Transverse colon (tissue), 4 donors: Measurements from ENCODE around the gene ZNF821. TPM values are rescaled to one million over a fixed set of nuclear protein-coding genes. Genes with fewer than 3 reads are reported as not detected.

Experiments
- DNase-seq: peaks from one replicate; pipeline ENCODE4 v3.0.0-alpha.2; 2019
- H3K27ac ChIP-seq, 4 donors: fragments of 200-600 bp; sonication (generic); 2 replicates each; pipeline ENCODE4 v1.5.1; 2016 to 2018; ENCODE audit warnings: inconsistent platforms in 4 of 4
- H3K27me3 ChIP-seq: fragments of 200-600 bp; sonication (generic); 2 replicates; pipeline ENCODE4 v1.5.1; 2017; ENCODE audit warnings: inconsistent platforms
- H3K36me3 ChIP-seq, 4 donors: fragments of 200-600 bp; sonication (generic); 2 replicates each; pipeline ENCODE4 v1.5.1; 2017 to 2019; ENCODE audit warnings: inconsistent platforms in 4 of 4
- H3K4me1 ChIP-seq, 4 donors: fragments of 200-600 bp; sonication (generic); 2 replicates each; pipeline ENCODE4 v1.5.1; 2017 to 2020; ENCODE audit warnings: inconsistent platforms in 4 of 4
- H3K4me3 ChIP-seq, 4 donors: fragments of 200-600 bp; sonication (generic); 1 replicate in 1 of 4; 2 replicates in 3 of 4; pipeline versions ENCODE4 v1.5.1 to v1.6.1; 2017 to 2019; ENCODE audit warnings: inconsistent platforms in 4 of 4
- H3K9me3 ChIP-seq, 2 donors: fragments of 200-600 bp; sonication (generic); 2 replicates each; pipeline ENCODE4 v1.5.1; 2017 to 2019; ENCODE audit warnings: inconsistent platforms in 2 of 2
- EP300 ChIP-seq: sonication (generic); formaldehyde crosslinking; IDR thresholded peaks from one replicate; pipeline ENCODE4 v1.6.1; 2017; ENCODE audit warnings: antibody characterized with exemption, low read depth
- POLR2A ChIP-seq: fragments of 450-650 bp; IDR thresholded peaks from one replicate; pipeline ENCODE4 v1.6.1; 2016; ENCODE audit warnings: antibody characterized with exemption, mild to moderate bottlenecking, moderate library complexity
- POLR2AphosphoS5 ChIP-seq, 3 donors: sonication (generic); formaldehyde crosslinking; IDR thresholded peaks; one replicate each; pipeline ENCODE4 v1.6.1; 2016; ENCODE audit warnings: antibody characterized with exemption in 3 of 3
- WGBS, 2 donors: methylation state at CpG; one replicate each; pipeline ENCODE4 v1.1.5; 2018; ENCODE audit warnings: low coverage in 1 of 2; 5-methylcytosine and 5-hydroxymethylcytosine counted together
- in situ Hi-C, 4 donors: fragments of 200-750 bp; cut with MboI; loops; one replicate each; pipeline versions ENCODE4 v1.15.0 to v1.15.1; 2017; ENCODE audit warnings: low sequenced_read_pairs in 3 of 4, low pct_ligation_motif_present in 1 of 4, low pct_unique_long_range_greater_than_20kb in 1 of 4
- intact Hi-C: fragments of 100-400 bp; cut with DNase I; formaldehyde crosslinking; loops from one replicate; pipeline ENCODE4 v1.15.1; 2023; ENCODE audit warnings: low total_unique reads
- total RNA-seq, 4 donors: library from RNA; depleted of rRNA; stranded (reverse); fragments of >200 nt; gene quantifications; one replicate each; pipeline ENCODE4 v1.1.0, GENCODE V29; 2016
- TF ChIP-seq, protein P1 (sequence below), 5 experiments: fragments of 200-600 bp in 3 of 5; fragments of 450-650 bp in 2 of 5; sonication (generic) in 3 of 5; IDR thresholded peaks; 1 replicate in 2 of 5; 2 replicates in 3 of 5; pipeline ENCODE4 v1.5.1; 2016 to 2017; ENCODE audit warnings: antibody characterized with exemption in 5 of 5, inconsistent platforms in 3 of 5, mild to moderate bottlenecking in 2 of 5, moderate library complexity in 1 of 5

ZNF821 gene
- total RNA-seq, 4 donors from 2014 or later = 9.4 to 31.6 (median 13.6) TPM

DNA sequence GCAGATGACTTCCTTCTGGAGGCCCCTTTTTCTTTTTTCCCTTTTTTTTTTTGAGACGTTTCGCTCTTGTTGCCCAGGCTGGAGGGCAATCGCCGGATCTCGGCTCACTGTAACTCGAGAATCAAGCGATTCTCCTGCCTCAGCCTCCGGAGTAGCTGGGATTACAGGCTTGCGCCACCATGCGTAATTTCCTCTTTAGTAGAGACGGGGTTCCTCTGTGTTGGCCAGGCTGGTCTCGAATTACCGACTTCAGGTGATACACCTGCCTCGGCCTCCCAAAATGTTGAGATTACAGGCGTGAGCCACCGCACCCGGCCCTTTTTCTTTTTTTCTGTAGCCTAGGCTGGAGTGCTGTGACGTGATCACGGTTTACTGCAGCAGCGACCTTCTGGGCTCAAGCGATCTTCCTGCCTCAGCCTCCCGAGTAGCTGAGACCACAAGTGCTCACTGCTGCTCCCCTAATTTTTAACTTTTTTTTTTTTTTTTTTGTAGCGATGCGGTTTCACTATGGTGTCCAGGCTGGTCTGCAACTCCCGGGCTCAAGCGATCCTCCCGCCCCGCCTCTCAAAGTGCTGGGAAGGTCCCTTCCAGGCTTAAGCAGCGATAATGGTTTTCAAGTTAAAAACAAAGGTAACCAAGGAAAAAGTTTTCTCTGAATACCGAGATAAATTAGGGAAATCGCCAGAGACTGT is 10.4 kb upstream of the ZNF821 start:
- in situ Hi-C loops (no loop called here), intact Hi-C loops (loop anchor here (10.0 kb wide), 1 partner anchor 170 kb away; the partner anchor contains the start of gene PHLPP2)
- no peaks in the 10 kb centered on the region for H3K27me3 ChIP-seq
- H3K4me3 ChIP-seq = peak overlapping the region; percentile 48 to 92 (median 90)
- H3K36me3 ChIP-seq = no peaks in the 10 kb centered on the region
- H3K27ac ChIP-seq = peak overlapping the region; percentile 98 to 99 (median 98)
- TF ChIP-seq POLR2AphosphoS5 (IDR thresholded peaks at IDR 0.05) (no peak), POLR2A (no peak), EP300 (no peak)
- TF ChIP-seq, protein P1, sequence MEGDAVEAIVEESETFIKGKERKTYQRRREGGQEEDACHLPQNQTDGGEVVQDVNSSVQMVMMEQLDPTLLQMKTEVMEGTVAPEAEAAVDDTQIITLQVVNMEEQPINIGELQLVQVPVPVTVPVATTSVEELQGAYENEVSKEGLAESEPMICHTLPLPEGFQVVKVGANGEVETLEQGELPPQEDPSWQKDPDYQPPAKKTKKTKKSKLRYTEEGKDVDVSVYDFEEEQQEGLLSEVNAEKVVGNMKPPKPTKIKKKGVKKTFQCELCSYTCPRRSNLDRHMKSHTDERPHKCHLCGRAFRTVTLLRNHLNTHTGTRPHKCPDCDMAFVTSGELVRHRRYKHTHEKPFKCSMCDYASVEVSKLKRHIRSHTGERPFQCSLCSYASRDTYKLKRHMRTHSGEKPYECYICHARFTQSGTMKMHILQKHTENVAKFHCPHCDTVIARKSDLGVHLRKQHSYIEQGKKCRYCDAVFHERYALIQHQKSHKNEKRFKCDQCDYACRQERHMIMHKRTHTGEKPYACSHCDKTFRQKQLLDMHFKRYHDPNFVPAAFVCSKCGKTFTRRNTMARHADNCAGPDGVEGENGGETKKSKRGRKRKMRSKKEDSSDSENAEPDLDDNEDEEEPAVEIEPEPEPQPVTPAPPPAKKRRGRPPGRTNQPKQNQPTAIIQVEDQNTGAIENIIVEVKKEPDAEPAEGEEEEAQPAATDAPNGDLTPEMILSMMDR (IDR thresholded peaks at IDR 0.05) = no peak
- peak; percentile 53 for DNase-seq
- peaks cover 12 to 46% (median 33%) of the 10 kb centered on the region in 4 donors for H3K4me1 ChIP-seq
- H3K9me3 ChIP-seq = no peaks in the 10 kb centered on the region
- 0 to 1% methylated on average over 20 to 31 of the region's 31 CpGs for WGBS, 2 donors

DNA sequence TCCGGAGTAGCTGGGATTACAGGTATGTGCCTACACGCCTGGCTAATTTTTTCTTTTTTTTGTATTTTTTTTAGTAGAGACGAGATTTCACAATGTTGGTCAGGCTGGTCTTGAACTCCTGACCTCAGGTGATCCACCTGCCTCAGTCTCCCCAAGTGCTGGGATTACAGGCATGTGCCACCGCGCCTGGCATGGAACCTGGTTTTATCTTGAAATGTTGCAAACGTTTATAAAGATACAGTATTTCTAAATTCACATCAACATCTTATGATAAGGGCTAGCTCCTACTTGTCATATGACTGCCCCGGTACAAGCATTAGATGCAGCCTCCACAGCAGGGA is 9.9 kb upstream of the ZNF821 start:
- in situ Hi-C loops = no loop called here
- H3K9me3 ChIP-seq = no peaks in the 10 kb centered on the region
- H3K4me1 ChIP-seq = peaks cover 12 to 41% (median 29%) of the 10 kb centered on the region in 4 donors
- intact Hi-C loops = loop anchor here (10.0 kb wide), 1 partner anchor 169 kb away; the partner anchor contains the start of gene PHLPP2
- H3K27ac ChIP-seq = peak overlapping the region; percentile 98 to 99 (median 98)
- H3K36me3 ChIP-seq = no peaks in the 10 kb centered on the region
- TF ChIP-seq POLR2AphosphoS5 (IDR thresholded peaks at IDR 0.05) (no peak), EP300 (no peak), POLR2A (no peak)
- TF ChIP-seq, protein P1 (IDR thresholded peaks at IDR 0.05) = no peak
- 37 to 50% methylated on average over 2 to 7 of the region's 7 CpGs for WGBS, 2 donors
- DNase-seq = no peak
- no peaks in the 10 kb centered on the region for H3K27me3 ChIP-seq
- H3K4me3 ChIP-seq = peak overlapping the region; percentile 48 to 92 (median 90)

DNA sequence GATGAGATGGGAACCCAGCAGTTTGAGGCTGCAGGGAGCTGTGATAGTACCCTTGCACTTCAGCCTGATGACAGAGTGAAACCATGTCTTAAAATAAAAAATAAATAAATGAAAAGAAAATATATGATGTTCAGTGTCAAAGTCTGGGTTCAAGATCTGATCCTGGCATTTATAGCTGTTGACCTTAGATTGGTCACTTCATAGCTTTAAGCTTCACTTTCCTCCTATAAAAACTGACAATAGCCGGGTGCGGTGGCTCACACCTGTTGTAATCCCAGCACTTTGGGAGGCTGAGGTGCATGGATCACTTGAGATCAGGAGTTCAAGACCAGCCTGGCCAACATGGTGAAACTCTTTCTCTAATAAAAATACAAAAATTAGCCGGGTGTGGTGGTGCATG is 5.2 kb upstream of the ZNF821 start:
- Histone ChIP-seq H3K4me3 (no peak overlapping the region), H3K27ac (no peak overlapping the region), H3K9me3 (no peaks in the 10 kb centered on the region), H3K36me3 (no peaks in the 10 kb centered on the region), H3K4me1 (peaks cover 0 to 23% (median 7%) of the 10 kb centered on the region in 4 donors), H3K27me3 (no peaks in the 10 kb centered on the region)
- intact Hi-C loops = no loop called here
- DNase-seq = no peak
- WGBS, 2 donors = 67 to 83% methylated on average over 2 to 3 of the region's 3 CpGs
- TF ChIP-seq EP300 (no peak), POLR2A (no peak), POLR2AphosphoS5 (IDR thresholded peaks at IDR 0.05) (no peak)
- TF ChIP-seq, protein P1 (IDR thresholded peaks at IDR 0.05) = no peak
- in situ Hi-C loops = loop anchor here in 1 of 4 donors (10.0 kb wide), 1 partner anchor 84 kb away; the partner anchor contains the start of gene AP1G1

DNA sequence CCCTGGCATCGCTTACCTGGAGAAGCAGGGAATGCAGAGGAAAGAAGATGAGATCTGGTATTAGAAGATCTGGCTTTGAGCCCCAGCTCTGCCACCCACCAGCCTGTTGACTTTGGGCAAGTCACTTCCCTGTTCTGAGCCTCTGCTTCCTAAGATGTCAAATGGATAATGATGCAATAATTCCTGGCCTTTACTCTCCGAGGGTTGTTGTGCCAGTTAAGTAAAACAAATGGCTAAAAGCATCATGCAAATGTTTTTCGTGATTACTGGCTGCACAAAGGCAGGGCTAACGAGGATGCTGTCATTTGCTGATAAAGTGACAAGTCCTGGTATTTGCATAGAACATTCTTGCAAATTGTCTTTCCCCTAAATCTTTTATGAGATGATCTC is 1.3 kb upstream of the ZNF821 start:
- TF ChIP-seq, protein P1 (IDR thresholded peaks at IDR 0.05) = no peak
- no peak for TF ChIP-seq POLR2AphosphoS5 (IDR thresholded peaks at IDR 0.05)

More for the DNA sequence above, 1.3 kb upstream of the ZNF821 start:
- WGBS, 2 donors = 25 to 38% methylated on average over 2 to 4 of the region's 4 CpGs
- intact Hi-C loops = no loop called here
- Histone ChIP-seq H3K36me3 (no peaks in the 10 kb centered on the region), H3K4me3 (peak overlapping the region in 1 of 4 donors; percentile 97), H3K27me3 (no peaks in the 10 kb centered on the region), H3K4me1 (peaks cover 0 to 41% (median 11%) of the 10 kb centered on the region in 4 donors), H3K9me3 (no peaks in the 10 kb centered on the region), H3K27ac (peak overlapping the region in 3 of 4 donors; percentile 92 to 95 (median 93))
- in situ Hi-C loops = loop anchor here in 1 of 4 donors (10.0 kb wide), 1 partner anchor 80 kb away; the partner anchor contains the start of gene AP1G1
- no peak for DNase-seq
